ENCODE measurements around the gene TNFRSF8. TPM values are rescaled to one million over a fixed set of nuclear protein-coding genes. Genes with fewer than 3 reads are reported as not detected.

Gene TNFRSF8
- total and polyA plus RNA-seq, 2 donors (not counting 1 experiment from before 2014, with no cell fraction given) = 0.36 to 0.57 TPM

- ChIA-PET POLR2A (interaction anchor here (1.8 kb wide), 1 partner anchor 9 kb away, joined by 4 read pairs; no protein-coding TSS in a partner anchor), CTCF (interaction anchor here (1.2 to 4.5 kb wide), 3 partner anchors 27 to 78 kb away, joined by 3 to 23 read pairs (median 3); partner anchors contain the start of gene MIIP)
- peak overlapping the region; percentile 66 for H2AFZ ChIP-seq (ENCODE audit: insufficient read depth, low read depth, low read length, poor library complexity, severe bottlenecking)
- Mint-ChIP-seq H3K4me3 (no peak overlapping the region), H3K4me1 (peaks cover 21% of the 10 kb centered on the region), H3K9me3 (ENCODE audit: insufficient read depth) (no peaks in the 10 kb centered on the region), H3K27me3 (no peaks in the 10 kb centered on the region), H3K27ac (no peak overlapping the region)
- H3K4me1 ChIP-seq (ENCODE audit: control insufficient read depth in 2 of 2, insufficient read depth in 2 of 2, low read length in 2 of 2) = peaks cover 36 to 46% of the 10 kb centered on the region in 2 donors
- DNase-seq (no peak), ATAC-seq (ENCODE audit: low read depth) (no peak)
- H3K4me2 ChIP-seq (replicated peaks; ENCODE audit: low read depth, low read length, poor library complexity, severe bottlenecking) = peak overlapping the region; percentile 70
- H3K36me3 ChIP-seq (replicated peaks in 1 of 2; ENCODE audit: control extremely low read depth in 1 of 2, control insufficient read depth in 1 of 2, extremely low read depth in 1 of 2, insufficient read depth in 2 of 2, low read length in 1 of 2) = no peaks in the 10 kb centered on the region
- peak overlapping the region; percentile 32 for H3K9ac ChIP-seq (ENCODE audit: low read length)
- H3K9me3 ChIP-seq (ENCODE audit: control extremely low read depth in 1 of 3, control insufficient read depth in 2 of 3, insufficient read depth in 1 of 3, low read length in 2 of 3) = no peaks in the 10 kb centered on the region
- H3K79me2 ChIP-seq (ENCODE audit: control insufficient read depth, insufficient read depth, low read length) = no peaks in the 10 kb centered on the region
- no peaks in the 10 kb centered on the region for H4K20me1 ChIP-seq (ENCODE audit: control insufficient read depth, insufficient read depth, low read length, poor library complexity, severe bottlenecking)
- TF ChIP-seq EZH2 (IDR thresholded peaks at IDR 0.05; ENCODE audit: borderline replicate concordance, insufficient read depth, low read depth, low read length, poor library complexity, severe bottlenecking) (no peak), CTCF (IDR thresholded peaks at IDR 0.05) (no peak)
- no peak overlapping the region for H3K4me3 ChIP-seq (ENCODE audit: control extremely low read depth in 1 of 5, extremely low read depth in 1 of 5, insufficient read depth in 1 of 5, low read depth in 2 of 5, low read length in 4 of 5)
- no peaks in the 10 kb centered on the region for H3K27me3 ChIP-seq (replicated peaks in 1 of 4; ENCODE audit: control extremely low read depth in 1 of 4, control insufficient read depth in 3 of 4, insufficient read depth in 4 of 4, low read length in 3 of 4)
- WGBS (ENCODE audit: insufficient coverage) = 78% methylated on average over 5 of the region's 6 CpGs
- no peak overlapping the region for H3K27ac ChIP-seq (ENCODE audit: low read length in 2 of 2)
- intact Hi-C loops (cut with micrococcal nuclease) = no loop called here
Measured at GRCh38 chr1:12046749-12047119, 16.4 kb upstream of the TNFRSF8 start.

GRCh38 chr1:12047120-12047876, 15.8 kb upstream of the TNFRSF8 start:
- Histone ChIP-seq H3K4me3 (ENCODE audit: control extremely low read depth in 1 of 5, extremely low read depth in 1 of 5, insufficient read depth in 1 of 5, low read depth in 2 of 5, low read length in 4 of 5) (peak overlapping the region in 3 of 5 experiments; percentile 23 to 37 (median 30)), H3K27me3 (replicated peaks in 1 of 4; ENCODE audit: control extremely low read depth in 1 of 4, control insufficient read depth in 3 of 4, insufficient read depth in 4 of 4, low read length in 3 of 4) (no peaks in the 10 kb centered on the region), H3K9me3 (ENCODE audit: control extremely low read depth in 1 of 3, control insufficient read depth in 2 of 3, insufficient read depth in 1 of 3, low read length in 2 of 3) (no peaks in the 10 kb centered on the region), H3K36me3 (replicated peaks in 1 of 2; ENCODE audit: control extremely low read depth in 1 of 2, control insufficient read depth in 1 of 2, extremely low read depth in 1 of 2, insufficient read depth in 2 of 2, low read length in 1 of 2) (no peaks in the 10 kb centered on the region), H3K4me1 (ENCODE audit: control insufficient read depth in 2 of 2, insufficient read depth in 2 of 2, low read length in 2 of 2) (peaks cover 37 to 48% of the 10 kb centered on the region in 2 donors), H4K20me1 (ENCODE audit: control insufficient read depth, insufficient read depth, low read length, poor library complexity, severe bottlenecking) (no peaks in the 10 kb centered on the region), H2AFZ (ENCODE audit: insufficient read depth, low read depth, low read length, poor library complexity, severe bottlenecking) (peak overlapping the region; percentile 66), H3K27ac (ENCODE audit: low read length in 2 of 2) (no peak overlapping the region), H3K4me2 (replicated peaks; ENCODE audit: low read depth, low read length, poor library complexity, severe bottlenecking) (peak overlapping the region; percentile 70), H3K79me2 (ENCODE audit: control insufficient read depth, insufficient read depth, low read length) (no peaks in the 10 kb centered on the region), H3K9ac (ENCODE audit: low read length) (peak overlapping the region; percentile 32)
- Mint-ChIP-seq H3K27me3 (no peaks in the 10 kb centered on the region), H3K9me3 (ENCODE audit: insufficient read depth) (no peaks in the 10 kb centered on the region), H3K4me1 (peaks cover 25% of the 10 kb centered on the region), H3K27ac (no peak overlapping the region), H3K4me3 (no peak overlapping the region)
- TF ChIP-seq EZH2 (IDR thresholded peaks at IDR 0.05; ENCODE audit: borderline replicate concordance, insufficient read depth, low read depth, low read length, poor library complexity, severe bottlenecking) (no peak), CTCF (IDR thresholded peaks at IDR 0.05) (no peak)
- DNase-seq = peak; percentile 58
- intact Hi-C loops (cut with micrococcal nuclease) = no loop called here
- CTCF ChIA-PET = interaction anchor here (0.7 to 4.5 kb wide), 3 partner anchors 32 to 77 kb away, joined by 3 to 23 read pairs (median 3); no protein-coding TSS in a partner anchor
- WGBS (ENCODE audit: insufficient coverage) = 13% methylated on average over 14 of the region's 18 CpGs
- POLR2A ChIA-PET = no interaction called here
- ATAC-seq (ENCODE audit: low read depth) = peak; percentile 47
